ENCODE data around the gene UBE3B.
A peak's percentile ranks its signal among the peaks of the same experiment; 100 is the strongest.

The UBE3B gene

DNA sequence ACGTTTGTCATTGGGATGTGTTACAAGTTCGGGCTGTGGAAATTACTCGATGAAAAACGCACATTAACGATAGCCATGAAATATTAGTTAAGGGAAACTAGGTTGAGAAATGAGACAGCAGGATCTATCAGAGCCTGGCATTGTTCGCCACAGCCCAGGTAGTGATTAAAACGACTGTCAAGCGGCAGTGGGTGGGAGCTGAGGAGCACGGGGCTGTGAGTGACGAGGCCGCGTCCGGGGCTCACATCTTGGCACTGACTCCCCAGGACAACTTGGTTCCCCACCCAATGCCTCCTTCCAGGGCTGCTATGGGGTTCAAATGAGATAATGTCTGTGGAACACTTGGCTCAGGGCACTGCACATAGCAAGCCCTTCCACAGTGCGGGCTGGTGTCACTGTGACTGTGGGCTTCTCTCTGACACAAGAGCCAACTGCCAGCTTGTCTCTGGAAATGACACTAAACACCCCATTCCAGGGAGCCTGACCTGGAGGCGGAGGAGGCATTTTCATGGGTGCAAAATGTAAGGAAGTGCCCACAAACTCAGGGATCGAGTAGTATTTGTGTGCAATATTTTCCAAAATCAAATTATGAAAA lies 76.6 kb downstream of the UBE3B start:
- no peak for DNase-seq (ENCODE audit: low spot score)

DNA sequence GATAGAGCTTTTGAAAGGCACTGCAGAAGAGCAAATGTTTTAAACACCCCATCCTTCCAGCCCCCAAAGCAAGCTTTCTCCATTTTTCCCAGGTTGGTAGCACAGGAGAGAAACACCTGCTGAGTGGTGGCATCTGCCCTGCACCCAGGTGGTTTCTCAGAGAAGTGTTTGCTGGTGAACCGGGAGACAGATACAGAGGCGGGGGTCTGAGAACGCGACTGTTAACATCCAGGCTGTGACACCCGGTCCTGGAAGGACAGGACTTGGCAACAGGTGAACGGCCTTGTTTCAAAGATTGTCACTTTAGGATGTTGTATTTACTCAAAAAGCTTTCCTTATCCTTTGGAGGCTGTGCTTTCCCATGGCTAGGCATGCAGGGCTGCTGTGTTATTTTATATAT lies 77.3 kb downstream of the UBE3B start:
- no peak for DNase-seq (ENCODE audit: low spot score)

DNA sequence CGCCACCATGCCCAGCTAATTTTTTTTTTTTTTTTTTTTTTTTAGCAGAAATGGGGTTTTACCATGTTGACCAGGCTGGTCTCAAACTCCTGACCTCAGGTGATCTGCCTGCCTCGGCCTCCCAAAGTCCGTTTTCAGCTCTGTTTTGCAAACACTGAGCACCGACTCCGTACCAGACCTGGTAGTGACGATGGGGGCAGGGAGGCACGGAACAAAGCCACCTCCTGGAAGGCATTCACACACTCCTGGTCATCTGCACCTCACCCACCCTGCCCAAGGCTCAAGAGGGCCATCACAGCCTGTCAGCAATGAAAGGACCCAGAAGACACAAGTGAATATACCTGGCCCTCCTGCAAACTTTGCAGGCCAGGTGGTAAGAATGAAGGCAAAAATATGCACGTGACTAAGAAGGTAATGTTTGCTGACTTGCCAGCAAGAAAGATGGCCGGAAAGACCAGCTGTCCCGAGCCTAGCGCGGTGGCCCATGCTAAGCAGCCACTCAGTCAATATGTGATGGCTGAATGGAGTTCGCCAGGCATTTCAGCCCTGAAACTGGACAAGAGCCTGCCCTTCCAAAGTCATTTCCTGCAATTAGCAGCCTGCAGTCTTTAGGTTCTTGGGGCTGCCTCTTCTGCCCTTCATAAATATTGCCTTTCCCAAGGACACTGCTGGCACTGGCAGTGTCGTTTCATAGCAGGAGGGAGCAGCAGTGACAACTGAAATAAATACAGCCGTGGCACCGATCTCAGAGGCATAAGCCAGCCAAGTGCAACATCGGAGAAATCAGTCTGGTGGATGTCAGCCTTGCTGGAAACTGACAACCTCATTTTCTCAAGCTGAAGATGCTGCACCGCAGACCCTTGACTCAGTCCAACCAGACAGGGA lies 78.2 kb downstream of the UBE3B start:
- DNase-seq (ENCODE audit: low spot score), result no peak

DNA sequence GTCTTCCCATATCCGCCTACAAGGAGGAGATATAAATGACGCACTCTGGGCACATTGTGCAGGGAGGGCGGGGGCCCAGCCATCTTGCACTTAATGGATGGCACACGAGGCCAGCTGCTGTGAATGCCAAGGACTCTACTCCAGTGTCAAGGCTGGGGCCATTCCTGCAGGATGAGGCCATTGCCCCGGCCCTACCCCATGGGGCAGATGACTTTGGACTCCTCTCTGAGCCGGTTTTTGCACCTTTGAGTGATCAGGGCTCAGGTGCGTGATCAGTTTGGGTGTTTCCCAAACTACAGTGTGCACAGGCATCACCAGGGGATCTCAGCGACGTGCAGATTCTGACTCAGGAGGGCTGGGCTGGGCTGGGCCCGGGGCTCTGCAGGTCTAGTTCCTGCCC lies 79.8 kb downstream of the UBE3B start:
- DNase-seq (ENCODE audit: low spot score), result no peak

DNA sequence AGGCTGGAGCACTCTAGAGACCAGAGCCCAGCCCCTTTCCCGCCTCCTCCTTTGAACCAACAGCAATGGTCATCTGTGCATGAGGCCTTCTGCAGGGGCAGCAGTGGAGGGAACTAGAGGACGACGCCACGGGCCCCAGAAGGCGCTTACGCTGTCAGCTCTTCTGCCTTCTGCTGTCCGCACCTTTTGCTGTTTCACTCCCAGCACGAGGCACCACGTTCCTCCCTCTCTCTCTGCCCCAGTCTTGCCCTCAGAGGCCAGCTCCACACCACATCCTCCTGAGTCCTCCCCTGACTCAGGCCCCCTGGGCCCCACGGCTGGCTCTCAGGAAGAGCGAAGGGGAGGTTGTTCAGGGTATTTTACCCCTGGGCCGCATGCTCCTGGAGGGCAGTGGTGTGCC lies 80.4 kb downstream of the UBE3B start:
- no peak for DNase-seq (ENCODE audit: low spot score)

DNA sequence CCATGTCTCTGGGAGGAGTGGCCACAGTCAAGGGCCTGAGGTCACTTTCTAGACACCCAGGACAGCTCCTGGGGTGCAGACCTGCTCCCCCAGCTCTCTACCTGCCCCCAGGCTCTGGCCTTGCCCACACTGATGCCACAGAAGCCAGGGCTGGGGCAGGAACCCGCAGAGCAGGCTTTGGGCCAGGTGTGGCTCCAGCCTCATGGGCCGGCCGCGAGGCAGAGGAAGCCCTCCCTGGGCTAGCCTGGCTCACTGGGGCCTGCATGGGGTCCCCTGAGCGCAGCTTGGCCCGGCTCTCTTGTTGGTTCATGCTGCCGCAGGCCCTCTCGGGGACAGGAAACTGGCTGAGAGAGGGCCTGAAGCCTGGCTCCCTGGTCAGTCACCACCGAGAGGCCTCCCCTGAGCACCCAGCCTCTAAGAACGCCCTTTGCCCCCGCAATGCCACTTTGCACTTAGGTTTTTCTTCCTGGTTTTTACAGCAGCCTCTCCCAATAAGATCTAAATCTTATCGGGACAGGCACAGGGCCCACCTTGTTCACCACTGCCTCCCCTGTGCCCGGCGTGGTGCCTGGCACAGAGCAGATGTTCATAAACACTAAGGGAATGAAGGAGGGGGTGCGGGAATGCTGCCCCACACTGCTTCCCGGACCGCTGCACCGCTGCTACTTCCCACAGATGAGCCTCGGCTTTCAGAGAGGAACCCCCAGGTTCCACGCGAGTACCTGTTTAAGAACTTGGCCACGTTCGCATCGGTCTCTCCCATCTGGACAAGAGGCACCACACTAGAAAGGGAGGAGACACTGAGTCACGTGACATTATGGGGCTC lies 81.2 kb downstream of the UBE3B start:
- no peak for DNase-seq (ENCODE audit: low spot score)

DNA sequence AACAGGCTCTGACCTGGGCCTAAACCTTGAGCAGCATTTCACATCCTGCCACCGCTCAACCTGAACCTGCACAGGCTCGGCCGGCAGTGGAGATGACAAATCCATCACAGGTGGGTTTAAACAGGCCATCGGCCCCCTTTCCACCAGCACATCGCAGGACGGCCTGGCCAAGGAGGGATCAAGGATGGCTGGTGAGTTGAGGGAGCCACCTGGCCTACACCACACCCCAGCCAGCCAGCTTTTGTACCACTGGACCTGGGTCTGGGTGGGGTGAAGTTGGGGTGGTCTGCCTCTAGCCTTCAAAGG lies 81.7 kb downstream of the UBE3B start:
- no peak for DNase-seq (ENCODE audit: low spot score)

DNA sequence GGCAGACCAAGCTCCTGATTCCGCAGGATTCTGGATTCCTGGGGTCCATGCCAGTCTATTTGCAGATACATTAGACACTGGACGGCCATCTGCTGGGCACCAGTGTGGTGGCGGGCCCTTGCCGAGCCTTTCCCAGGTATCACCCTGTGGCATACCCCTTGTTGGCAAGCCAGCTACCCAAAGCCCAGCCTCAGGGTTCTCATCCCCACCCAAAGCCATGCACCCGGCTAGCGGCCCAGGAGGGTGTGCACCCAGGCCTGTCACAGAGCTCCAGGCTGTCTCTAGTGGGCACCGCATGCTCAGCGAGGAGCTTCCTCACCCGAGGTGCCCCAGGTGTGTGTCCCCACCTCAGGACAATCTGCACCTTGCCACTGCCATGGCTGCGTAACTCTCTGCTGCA lies 82.2 kb downstream of the UBE3B start:
- no peak for DNase-seq (ENCODE audit: low spot score)

DNA sequence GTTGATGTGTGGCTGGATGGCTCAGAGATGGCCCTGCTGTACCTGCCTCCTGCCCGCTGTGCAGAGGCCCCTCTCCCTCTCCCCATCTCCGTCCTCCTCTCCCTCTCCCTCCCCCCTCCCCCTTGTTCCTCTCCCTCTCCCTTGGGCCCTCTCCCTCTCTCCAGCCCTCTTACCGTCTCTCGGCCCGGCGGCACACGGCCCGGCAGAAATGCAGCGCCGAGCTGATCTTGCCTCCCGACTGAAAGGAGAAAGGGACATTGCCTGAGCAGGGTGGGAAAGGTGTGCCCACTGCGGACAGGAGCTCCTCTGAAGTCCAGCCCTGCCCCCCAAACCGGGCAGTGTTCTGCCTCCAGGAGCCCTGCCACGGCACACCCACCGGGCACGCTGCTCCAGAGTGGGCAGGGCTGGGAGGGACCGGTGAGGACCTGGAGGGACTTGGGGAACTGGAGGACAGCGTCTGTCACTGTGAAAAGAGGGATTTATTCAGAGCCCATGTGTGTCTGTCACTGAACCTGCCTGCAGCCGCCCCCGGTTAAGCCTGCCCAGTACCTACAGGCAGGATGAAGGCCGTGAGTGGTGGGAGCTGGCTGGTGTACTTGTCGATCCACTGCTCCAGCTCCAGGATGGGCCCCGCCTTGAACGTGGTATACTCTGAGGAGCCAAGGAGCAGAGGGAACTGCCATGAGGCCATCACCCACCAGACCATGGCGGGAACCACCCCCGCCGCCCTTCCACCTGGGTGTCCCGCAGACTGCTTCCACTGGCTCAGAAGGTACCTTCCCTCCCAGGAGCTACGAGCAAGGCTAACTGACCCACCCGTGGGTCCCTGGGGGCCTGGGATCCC lies 83.7 kb downstream of the UBE3B start:
- no peak for DNase-seq (ENCODE audit: low spot score)

DNA sequence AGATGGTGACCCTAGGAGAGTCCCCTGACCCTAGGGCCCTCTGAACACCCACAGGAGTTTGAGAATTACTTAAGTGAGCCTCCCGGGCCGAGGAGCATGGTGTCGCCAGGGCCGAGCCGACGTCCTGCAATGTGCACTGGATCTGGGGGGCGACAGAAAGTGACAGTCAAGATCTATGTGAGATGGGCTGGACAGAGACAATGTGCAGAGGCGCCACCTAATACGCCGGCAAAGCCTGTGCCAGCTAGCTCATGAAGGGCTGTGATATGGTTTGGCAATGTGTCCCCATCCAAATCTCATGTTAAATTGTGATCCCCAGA lies 84.2 kb downstream of the UBE3B start:
- DNase-seq (ENCODE audit: low spot score), result no peak

DNA sequence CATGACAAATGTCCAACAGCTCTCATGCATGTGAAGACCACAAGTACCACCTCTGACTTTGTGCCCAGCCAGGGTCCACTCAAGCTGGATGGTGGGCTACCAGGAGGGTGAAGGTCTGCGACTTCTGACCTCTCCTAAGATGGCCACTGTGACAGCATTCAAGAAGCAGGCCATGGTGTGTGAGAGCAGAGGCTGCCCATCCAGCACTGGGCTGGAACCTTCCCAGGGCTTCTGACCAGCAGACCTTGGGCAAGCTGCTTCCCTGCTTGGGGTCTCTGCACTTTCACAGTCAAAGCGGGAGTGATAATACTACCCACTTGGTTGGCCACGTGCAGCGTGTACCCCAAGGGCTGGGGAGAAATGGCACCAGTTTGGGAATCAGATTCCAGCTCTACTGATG lies 85.4 kb downstream of the UBE3B start:
- DNase-seq (ENCODE audit: low spot score), result no peak

DNA sequence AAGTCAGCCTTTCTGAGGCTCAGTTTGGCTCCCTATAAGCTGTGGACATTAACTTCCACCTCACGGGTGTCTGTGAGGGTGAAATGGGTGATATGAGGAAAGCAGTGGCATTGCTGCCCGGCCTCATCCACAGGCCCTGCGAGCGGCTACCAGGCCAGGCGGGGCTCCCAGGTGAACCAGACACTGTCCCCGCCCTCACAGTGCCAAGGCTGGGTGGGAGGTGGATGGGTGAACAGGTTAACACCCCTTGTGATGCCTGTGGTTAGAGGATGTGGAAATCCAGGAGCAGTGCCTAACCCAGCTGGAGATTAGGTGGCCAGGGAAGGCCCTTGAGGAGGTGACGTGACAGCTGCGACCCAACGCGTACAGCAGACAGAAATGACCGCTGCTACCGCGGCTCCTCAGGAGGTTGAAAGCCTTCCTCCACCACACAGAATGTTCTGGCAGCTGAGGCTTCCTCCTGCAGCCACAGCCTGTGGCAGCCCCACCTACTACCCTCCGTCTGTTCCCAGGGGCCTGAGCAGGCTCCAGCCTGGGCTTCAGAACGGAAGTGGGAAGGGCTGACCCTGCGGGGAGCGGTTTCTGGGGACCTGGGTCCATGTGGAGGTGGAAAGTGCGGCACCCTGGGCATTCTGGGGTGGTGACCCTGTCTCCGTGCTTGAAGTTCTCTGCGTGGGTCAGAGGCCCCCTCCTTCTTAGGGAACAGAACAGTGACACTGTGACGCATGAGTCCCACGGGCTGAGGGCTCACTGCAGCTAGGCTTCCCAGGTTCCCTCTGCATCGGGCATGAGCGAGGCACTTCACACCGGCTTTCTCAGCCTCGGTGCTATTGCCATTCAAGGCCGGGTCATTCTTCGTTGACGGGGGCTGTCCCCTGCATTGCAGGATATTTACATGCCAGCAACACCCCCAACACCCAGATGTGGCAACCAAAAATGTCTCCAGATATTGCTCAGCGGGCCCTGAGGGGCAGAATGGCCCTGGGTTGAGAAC lies 86.2 kb downstream of the UBE3B start:
- DNase-seq (ENCODE audit: low spot score), result no peak

DNA sequence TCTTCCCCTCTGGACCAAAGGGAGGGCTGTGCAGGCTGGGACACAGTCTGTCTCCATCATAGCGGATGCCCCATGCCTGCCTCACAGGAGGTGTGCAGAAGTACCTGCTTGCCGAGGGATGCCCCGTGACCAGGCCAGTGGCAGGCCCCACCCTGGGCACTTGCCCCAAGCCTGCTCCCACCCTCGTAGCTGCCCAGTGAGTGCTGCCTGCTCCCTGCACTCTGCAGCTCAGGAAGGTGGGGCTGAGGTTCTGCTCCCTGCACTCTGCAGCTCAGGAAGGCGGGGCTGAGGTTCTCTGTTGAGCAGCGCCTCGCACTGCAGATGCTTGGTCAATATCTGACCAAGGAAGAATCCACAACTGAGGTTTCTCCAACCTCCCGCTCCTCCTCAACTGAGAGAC lies 89.0 kb downstream of the UBE3B start:
- no peak for DNase-seq (ENCODE audit: low spot score)

DNA sequence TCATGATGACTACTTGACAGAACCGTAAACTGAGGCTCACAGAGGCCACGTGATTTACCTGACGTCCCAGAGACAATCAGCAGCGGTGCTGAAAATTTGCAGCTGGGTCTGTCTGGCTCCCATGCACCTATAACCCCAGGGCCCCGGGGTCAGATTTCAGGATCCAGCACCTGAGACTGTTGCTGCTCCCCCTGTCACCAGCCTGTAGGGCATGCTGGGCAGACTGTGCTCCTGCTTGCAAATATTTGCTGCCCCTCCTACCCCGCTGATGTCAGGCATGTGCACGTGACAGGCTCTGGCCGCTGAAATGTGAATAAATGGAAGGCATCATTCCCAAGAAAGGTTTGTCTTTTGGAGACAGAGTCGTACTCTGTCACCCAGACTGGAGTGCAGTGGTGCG lies 89.9 kb downstream of the UBE3B start:
- no peak for DNase-seq (ENCODE audit: low spot score)

DNA sequence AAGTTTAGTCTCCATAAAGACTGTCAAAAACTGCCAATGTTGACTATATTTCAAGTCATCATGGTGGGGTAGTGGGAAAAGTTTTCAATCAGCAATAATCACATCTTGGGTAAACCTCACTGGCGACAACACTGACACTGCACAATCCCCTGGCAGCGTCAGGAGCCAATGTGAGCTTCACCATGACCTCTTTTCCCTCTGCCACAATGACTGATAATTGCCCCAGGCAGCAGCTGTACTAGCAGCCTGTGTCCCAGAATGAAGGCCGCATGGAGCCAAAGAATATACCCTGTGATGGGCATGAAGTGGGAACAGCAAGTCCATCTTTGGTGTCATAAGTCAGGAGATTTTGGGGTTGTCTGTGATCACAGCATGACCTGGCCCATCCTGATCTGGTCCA lies 90.5 kb downstream of the UBE3B start:
- no peak for DNase-seq (ENCODE audit: low spot score)

DNA sequence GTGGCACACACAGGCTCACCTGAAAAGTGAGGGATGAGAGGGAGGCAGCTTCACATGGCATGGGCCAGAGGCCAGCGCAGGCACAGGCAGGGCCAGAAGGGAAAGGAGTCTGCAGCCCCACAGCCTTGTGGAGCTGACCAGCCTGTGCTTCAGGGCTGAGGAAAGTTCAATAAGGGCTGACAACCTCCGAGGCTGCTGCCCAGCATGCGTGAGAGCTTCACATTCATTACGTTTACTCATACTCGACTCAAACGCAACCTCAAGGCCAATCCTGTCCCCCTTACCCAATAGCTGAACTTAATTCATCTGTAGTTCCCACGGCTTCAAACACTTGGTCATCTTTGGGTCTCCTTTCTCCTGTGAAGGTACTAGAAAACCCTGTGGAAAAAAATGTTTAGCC lies 91.1 kb downstream of the UBE3B start:
- DNase-seq (ENCODE audit: low spot score), result no peak

DNA sequence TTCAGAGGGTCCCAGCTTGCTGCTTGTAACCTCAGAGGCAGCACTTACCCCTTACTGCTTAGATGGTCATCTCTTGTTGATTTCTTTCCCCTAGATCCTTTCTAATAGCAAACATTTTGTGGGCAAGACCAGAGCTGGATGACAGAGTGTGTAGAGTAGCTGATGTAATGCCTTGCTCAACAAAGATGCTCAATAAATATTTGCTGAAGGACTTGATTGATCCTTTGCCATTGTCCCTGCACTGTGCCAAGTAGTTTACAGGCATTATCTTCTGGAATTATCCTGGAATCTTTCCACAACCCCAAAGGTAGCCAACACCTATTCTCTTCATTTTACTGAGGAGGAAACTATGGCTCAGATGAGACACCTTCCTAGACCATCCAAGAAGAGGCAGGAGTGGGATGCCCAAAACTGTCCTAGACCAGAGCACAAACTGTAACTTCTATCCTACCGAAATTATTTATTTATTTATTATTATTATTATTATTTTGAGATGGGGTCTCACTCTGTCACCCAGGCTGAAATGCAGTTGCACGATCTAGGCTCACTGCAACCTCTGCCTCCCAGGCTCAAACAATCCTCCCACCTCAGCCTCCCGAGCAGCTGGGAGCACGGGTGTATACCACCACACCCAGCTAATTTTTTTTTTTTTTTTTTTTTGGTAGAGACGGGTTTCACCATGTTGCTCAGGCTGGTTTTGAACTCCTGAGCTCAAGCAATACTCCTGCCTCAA lies 94.5 kb downstream of the UBE3B start:
- no peak for DNase-seq (ENCODE audit: low spot score)

DNA sequence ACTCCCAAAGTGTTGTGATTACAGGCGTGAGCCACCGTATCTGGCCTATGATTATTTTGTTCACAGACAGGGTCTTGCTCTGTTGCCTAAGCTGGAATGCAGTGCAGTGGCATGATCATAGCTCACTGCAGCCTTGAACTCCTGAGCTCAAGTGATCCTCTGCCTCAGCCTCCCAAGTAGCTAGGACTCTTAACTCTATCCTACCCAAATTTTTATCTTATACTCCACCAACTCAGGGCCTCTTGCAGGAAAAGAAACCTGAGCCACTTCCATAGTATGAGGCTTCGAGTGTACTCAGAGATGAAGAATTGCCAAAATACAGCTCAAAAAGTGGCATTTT lies 95.0 kb downstream of the UBE3B start:
- DNase-seq (ENCODE audit: low spot score), result no peak

DNA sequence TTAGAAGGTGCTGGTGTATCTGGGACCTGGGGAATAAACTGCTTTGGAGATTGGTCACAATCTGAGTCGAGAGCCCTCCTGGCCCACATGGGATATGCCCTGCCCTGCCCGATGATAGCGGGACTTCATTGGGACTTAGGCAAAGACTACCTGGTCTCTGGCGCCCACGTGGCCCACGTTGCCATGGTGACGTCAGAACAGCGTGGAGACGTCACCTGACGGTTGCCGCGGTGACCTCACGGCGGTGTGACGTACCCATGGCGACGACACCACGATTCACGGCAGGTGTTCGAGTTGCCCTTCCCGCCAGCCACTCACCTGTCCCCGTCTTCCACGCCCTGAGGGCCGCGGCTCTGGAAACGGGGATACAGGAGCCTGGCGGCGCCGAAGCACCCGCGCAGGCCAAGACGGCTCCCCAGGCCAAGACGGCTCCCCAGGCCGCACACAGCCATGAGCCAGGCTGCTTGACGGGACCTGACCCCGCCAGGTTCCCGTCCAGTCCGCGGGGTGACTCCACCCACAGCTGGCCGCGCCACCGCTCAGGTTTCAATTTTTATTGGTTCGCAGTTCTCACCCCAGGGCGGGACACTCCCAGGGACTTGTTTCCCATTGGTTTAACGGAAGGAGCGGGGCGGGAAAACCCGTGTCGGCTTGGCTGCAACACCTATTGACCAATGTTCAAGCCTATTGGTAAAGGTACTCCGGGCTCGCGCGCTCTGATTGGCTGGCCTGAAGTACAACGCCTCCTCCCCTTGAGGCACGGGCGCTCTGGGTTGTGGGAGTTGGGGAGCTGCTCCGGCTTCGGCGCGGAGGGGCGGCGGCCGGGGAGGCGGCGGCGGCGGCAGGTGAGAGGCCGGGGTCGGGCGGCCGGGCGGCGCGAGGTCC lies 95.8 kb downstream of the UBE3B start, which contains the start of the genes MMAB and MVK:
Gene MMAB, minus strand, starts transcription at position 476 of the 885 bp plus-strand sequence. Its CDS starts 24 bp downstream, at position 452.
Gene MVK, plus strand, starts transcription at position 766 of the 885 bp plus-strand sequence. CDS start 1,029 bp downstream, outside the sequence.
- DNase-seq (ENCODE audit: low spot score), result peak; percentile 100

Data from AG08395 (cell line).